Measurements from ENCODE around the gene WDR93. TPM values are rescaled to one million over a fixed set of nuclear protein-coding genes. Genes with fewer than 3 reads are reported as not detected.
A peak's percentile ranks its signal among the peaks of the same experiment; 100 is the strongest.

Gene WDR93
- total RNA-seq, 4 donors from 2014 or later: not detected

- DNase-seq: no peak
- H3K27me3 ChIP-seq: peaks cover 0 to 25% (median 0%) of the 10 kb centered on the region in 4 donors
- TF ChIP-seq CTCF (IDR thresholded peaks at IDR 0.05) (no peak), POLR2A (IDR thresholded peaks at IDR 0.05) (no peak)
- peaks cover 0 to 4% (median 0%) of the 10 kb centered on the region in 3 donors for H3K4me1 ChIP-seq
- WGBS, 2 donors: 65 to 71% methylated on average over 4 of the region's 4 CpGs
- no peak overlapping the region for H3K4me3 ChIP-seq
- H3K36me3 ChIP-seq: no peaks in the 10 kb centered on the region
- intact Hi-C loops (cut with DNase I): no loop called here
- no peak overlapping the region for H3K27ac ChIP-seq
- H3K9me3 ChIP-seq: no peaks in the 10 kb centered on the region
These were observed 45.2 kb downstream of the WDR93 start for GRCh38 chr15:89735773-89736172.

- Histone ChIP-seq H3K4me1 (peaks cover 0 to 4% (median 0%) of the 10 kb centered on the region in 3 donors), H3K27ac (no peak overlapping the region), H3K9me3 (no peaks in the 10 kb centered on the region), H3K27me3 (peaks cover 0 to 16% (median 0%) of the 10 kb centered on the region in 4 donors), H3K4me3 (peak overlapping the region in 1 of 4 donors; percentile 21), H3K36me3 (no peaks in the 10 kb centered on the region)
- intact Hi-C loops (cut with DNase I): no loop called here
- no peak for DNase-seq
- 2 to 6% methylated on average over 8 of the region's 8 CpGs for WGBS, 2 donors
- TF ChIP-seq POLR2A (IDR thresholded peaks at IDR 0.05): no peak
- peak; percentile 90 to 93 (median 92) for TF ChIP-seq CTCF (IDR thresholded peaks at IDR 0.05)
These were observed 49.5 kb downstream of the WDR93 start for GRCh38 chr15:89740137-89740536.

GRCh38 chr15:89743011-89743410 lies 52.4 kb downstream of the WDR93 start:
- 83 to 88% methylated on average over 4 to 5 of the region's 8 CpGs for WGBS, 2 donors
- H3K4me3 ChIP-seq: no peak overlapping the region

GRCh38 chr15:89743594-89743993 lies 53.0 kb downstream of the WDR93 start:
- no peak for TF ChIP-seq CTCF (IDR thresholded peaks at IDR 0.05)
- TF ChIP-seq POLR2A (IDR thresholded peaks at IDR 0.05): no peak
- Histone ChIP-seq H3K4me1 (peaks cover 0 to 11% (median 0%) of the 10 kb centered on the region in 3 donors), H3K4me3 (no peak overlapping the region), H3K27me3 (peaks cover 0 to 19% (median 0%) of the 10 kb centered on the region in 4 donors), H3K36me3 (no peaks in the 10 kb centered on the region), H3K27ac (no peak overlapping the region), H3K9me3 (no peaks in the 10 kb centered on the region)
- no peak for DNase-seq
- intact Hi-C loops (cut with DNase I): no loop called here
- WGBS, 2 donors: 60 to 72% methylated on average over 2 to 7 of the region's 8 CpGs

More at GRCh38 chr15:89743011-89743410, 52.4 kb downstream of the WDR93 start:
- TF ChIP-seq POLR2A (IDR thresholded peaks at IDR 0.05): no peak
- TF ChIP-seq CTCF (IDR thresholded peaks at IDR 0.05): no peak
- intact Hi-C loops (cut with DNase I): no loop called here
- no peak for DNase-seq
- Histone ChIP-seq H3K4me1 (peaks cover 0 to 11% (median 0%) of the 10 kb centered on the region in 3 donors), H3K36me3 (no peaks in the 10 kb centered on the region), H3K27me3 (peaks cover 0 to 19% (median 0%) of the 10 kb centered on the region in 4 donors), H3K9me3 (no peaks in the 10 kb centered on the region), H3K27ac (no peak overlapping the region)

GRCh38 chr15:89745131-89745530 lies 54.5 kb downstream of the WDR93 start:
- intact Hi-C loops (cut with DNase I): no loop called here
- 80% methylated on average over 9 of the region's 13 CpGs; no CpG with 5 or more reads in 1 of the 2 donors for WGBS, 2 donors

More at GRCh38 chr15:89745131-89745530, 54.5 kb downstream of the WDR93 start:
- Histone ChIP-seq H3K36me3 (no peaks in the 10 kb centered on the region), H3K27ac (no peak overlapping the region), H3K27me3 (peaks cover 0 to 32% (median 0%) of the 10 kb centered on the region in 4 donors), H3K4me1 (peaks cover 4 to 14% (median 4%) of the 10 kb centered on the region in 3 donors), H3K4me3 (no peak overlapping the region), H3K9me3 (no peaks in the 10 kb centered on the region)
- no peak for TF ChIP-seq CTCF (IDR thresholded peaks at IDR 0.05)
- TF ChIP-seq POLR2A (IDR thresholded peaks at IDR 0.05): no peak
- DNase-seq: no peak
